ENCODE data around the gene ZCCHC10.
A peak's percentile ranks its signal among the peaks of the same experiment; 100 is the strongest.
"Not testable (repeated sequence)": the region's sequence is repeated elsewhere in the genome, so short reads cannot be mapped to it uniquely, and the experiment has no call there.

Gene ZCCHC10

DNA sequence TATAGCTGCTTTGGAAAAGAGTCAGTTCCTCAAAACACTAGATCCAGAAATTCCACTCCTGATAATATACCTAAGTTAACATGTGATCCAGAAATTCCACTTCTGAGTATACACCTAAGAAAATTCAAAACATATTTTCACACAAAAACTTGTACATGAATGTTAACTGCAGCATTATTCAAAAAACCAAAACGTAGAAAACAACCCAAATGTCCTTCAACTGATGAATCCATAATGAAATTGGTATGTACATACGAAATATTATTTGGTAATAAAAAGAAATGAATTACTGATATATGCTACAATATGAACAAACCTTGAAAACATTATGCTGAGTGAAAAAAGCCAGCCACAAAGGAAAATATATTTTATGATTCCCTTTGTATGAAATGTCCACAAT is 46.4 kb downstream of the ZCCHC10 start:
- TF ChIP-seq, protein P1, sequence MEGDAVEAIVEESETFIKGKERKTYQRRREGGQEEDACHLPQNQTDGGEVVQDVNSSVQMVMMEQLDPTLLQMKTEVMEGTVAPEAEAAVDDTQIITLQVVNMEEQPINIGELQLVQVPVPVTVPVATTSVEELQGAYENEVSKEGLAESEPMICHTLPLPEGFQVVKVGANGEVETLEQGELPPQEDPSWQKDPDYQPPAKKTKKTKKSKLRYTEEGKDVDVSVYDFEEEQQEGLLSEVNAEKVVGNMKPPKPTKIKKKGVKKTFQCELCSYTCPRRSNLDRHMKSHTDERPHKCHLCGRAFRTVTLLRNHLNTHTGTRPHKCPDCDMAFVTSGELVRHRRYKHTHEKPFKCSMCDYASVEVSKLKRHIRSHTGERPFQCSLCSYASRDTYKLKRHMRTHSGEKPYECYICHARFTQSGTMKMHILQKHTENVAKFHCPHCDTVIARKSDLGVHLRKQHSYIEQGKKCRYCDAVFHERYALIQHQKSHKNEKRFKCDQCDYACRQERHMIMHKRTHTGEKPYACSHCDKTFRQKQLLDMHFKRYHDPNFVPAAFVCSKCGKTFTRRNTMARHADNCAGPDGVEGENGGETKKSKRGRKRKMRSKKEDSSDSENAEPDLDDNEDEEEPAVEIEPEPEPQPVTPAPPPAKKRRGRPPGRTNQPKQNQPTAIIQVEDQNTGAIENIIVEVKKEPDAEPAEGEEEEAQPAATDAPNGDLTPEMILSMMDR (conservative IDR thresholded peaks at IDR 0.05; ENCODE audit: low read depth), result no peak
- ChIA-PET CTCF (interaction anchor here (0.6 kb wide), 1 partner anchor 534 kb away, joined by 3 read pairs; no protein-coding TSS in a partner anchor), POLR2A (ENCODE audit: low non-redundant PET) (no interaction called here)
- no peak overlapping the region for H3K27ac ChIP-seq
- DNase-seq (ENCODE audit: low spot score), result no peak

- POLR2A ChIA-PET (ENCODE audit: low non-redundant PET), result interaction anchor here (0.5 kb wide), 1 partner anchor 1170 kb away, joined by 6 read pairs; no protein-coding TSS in a partner anchor
- peak; percentile 63 for DNase-seq (ENCODE audit: low spot score)
- TF ChIP-seq, protein P1 (conservative IDR thresholded peaks at IDR 0.05; ENCODE audit: low read depth), result no peak
- CTCF ChIA-PET, result interaction anchor here (0.6 kb wide), 1 partner anchor 534 kb away, joined by 3 read pairs; no protein-coding TSS in a partner anchor
- no peak overlapping the region for H3K27ac ChIP-seq
Observed at GRCh38 chr5:132979367-132979940, 46.9 kb downstream of the ZCCHC10 start.

- POLR2A ChIA-PET (ENCODE audit: low non-redundant PET), result no interaction called here
Observed at GRCh38 chr5:132976852-132977251, 49.5 kb downstream of the ZCCHC10 start.

GRCh38 chr5:132972436-132972828 is 53.9 kb downstream of the ZCCHC10 start:
- POLR2A ChIA-PET (ENCODE audit: low non-redundant PET); CTCF ChIA-PET; DNase-seq (ENCODE audit: low spot score); H3K27ac ChIP-seq: not testable (repeated sequence)

More at GRCh38 chr5:132976852-132977251, 49.5 kb downstream of the ZCCHC10 start:
- CTCF ChIA-PET, result interaction anchor here (0.7 kb wide), 1 partner anchor 13 kb away, joined by 3 read pairs; the partner anchor contains the start of gene AFF4
- TF ChIP-seq, protein P1 (conservative IDR thresholded peaks at IDR 0.05; ENCODE audit: low read depth), result no peak
- H3K27ac ChIP-seq, result no peak overlapping the region
- DNase-seq (ENCODE audit: low spot score), result no peak

- DNase-seq (ENCODE audit: low spot score), result no peak
- ChIA-PET POLR2A (ENCODE audit: low non-redundant PET) (no interaction called here), CTCF (interaction anchor here (0.6 to 0.7 kb wide), 2 partner anchors 45 to 106 kb away, joined by 3 read pairs; no protein-coding TSS in a partner anchor)
- TF ChIP-seq, protein P1 (conservative IDR thresholded peaks at IDR 0.05; ENCODE audit: low read depth), result no peak
- H3K27ac ChIP-seq, result no peak overlapping the region
Observed at GRCh38 chr5:132971483-132972435, 54.6 kb downstream of the ZCCHC10 start.

DNA sequence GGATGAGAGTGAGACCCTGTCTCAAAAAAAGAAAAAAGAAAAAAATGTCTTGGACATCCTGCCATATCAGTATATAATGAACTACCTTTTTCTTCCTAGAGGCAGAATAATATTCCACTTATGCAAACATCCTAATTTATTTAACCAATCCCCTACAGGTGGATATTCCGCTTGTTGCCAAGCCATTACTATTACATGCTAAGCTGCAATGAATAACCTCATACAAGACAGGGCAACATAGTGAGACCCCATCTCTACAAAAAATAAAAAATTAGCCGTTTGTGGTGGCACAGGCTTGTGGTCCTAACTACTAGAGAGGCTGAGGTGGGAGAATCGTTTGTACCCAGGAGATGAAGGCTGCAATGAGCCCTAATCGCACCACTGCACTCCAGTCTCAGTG is 61.2 kb downstream of the ZCCHC10 start:
- TF ChIP-seq, protein P1 (conservative IDR thresholded peaks at IDR 0.05; ENCODE audit: low read depth), result no peak
- CTCF ChIA-PET, result no interaction called here
- H3K27ac ChIP-seq, result no peak overlapping the region
- no peak for DNase-seq (ENCODE audit: low spot score)
- POLR2A ChIA-PET (ENCODE audit: low non-redundant PET), result interaction anchor here (4.0 kb wide), 1 partner anchor 87 kb away, joined by 21 read pairs; the partner anchor contains the start of gene HSPA4
